Psoas muscle (tissue), 8 donors: ENCODE results near the gene SLC45A1. TPM values are rescaled to one million over a fixed set of nuclear protein-coding genes. Genes with fewer than 3 reads are reported as not detected.

Experiments used
- ATAC-seq, 4 donors: fragments of 200-7000 bp; cut with Tn5 transposase; one replicate each; pipeline ENCODE4 v1.9.1; 2020; ENCODE audit warnings: moderate library complexity in 3 of 4, mild to moderate bottlenecking in 2 of 4
- DNase-seq, 2 donors: peaks; one replicate each; pipeline ENCODE4 v3.0.0-alpha.2; 2020
- H3K27ac ChIP-seq: fragments of 200-600 bp; one replicate; pipeline ENCODE4 v1.8.0; 2022
- H3K27me3 ChIP-seq, 3 donors: fragments of 200-600 bp in 1 of 3; one replicate each; pipeline versions ENCODE4 v1.6.1 to v1.8.0; 2013 to 2022; ENCODE audit warnings: low read length in 2 of 3, mild to moderate bottlenecking in 2 of 3, moderate library complexity in 1 of 3; ENCODE audit not compliant: insufficient read depth in 3 of 3
- H3K36me3 ChIP-seq, 2 donors: fragments of 200-600 bp in 1 of 2; one replicate each; pipeline versions ENCODE4 v1.6.1 to v1.8.0; 2013 to 2022; ENCODE audit warnings: low read depth in 1 of 2, mild to moderate bottlenecking in 1 of 2, moderate library complexity in 1 of 2; ENCODE audit not compliant: insufficient read depth in 1 of 2
- H3K4me1 ChIP-seq: fragments of 200-600 bp; one replicate; pipeline ENCODE4 v1.8.0; 2022
- H3K4me3 ChIP-seq: fragments of 200-600 bp; one replicate; pipeline ENCODE4 v1.8.0; 2022; ENCODE audit warnings: mild to moderate bottlenecking
- H3K9me3 ChIP-seq: fragments of 200-600 bp; one replicate; pipeline ENCODE4 v1.8.0; 2022
- WGBS, 3 donors: extraction: QIAGEN DNeasy Blood & Tissue Kit; methylation state at CpG; one replicate each; pipeline versions ENCODE4 v1.1.6 to v1.1.7; 2013; 5-methylcytosine and 5-hydroxymethylcytosine counted together
- intact Hi-C, 2 donors: fragments of 100-400 bp; cut with DNase I; formaldehyde crosslinking; loops; one replicate each; pipeline versions ENCODE4 v1.11.0 to v1.14.2; 2022
- polyA plus RNA-seq, 3 donors: library from polyadenylated mRNA; stranded (reverse); fragments of 200-250 nt; gene quantifications; one replicate each; pipeline ENCODE4 v1.2.3, GENCODE V29; 2013
- total RNA-seq, 4 donors: library from RNA; stranded (reverse); fragmentation: NEBNext Ultra II Directional in 2 of 4; extraction: Animal tissue kit (Norgen Biotek cat#: 25700) in 2 of 4; gene quantifications; one replicate each; pipeline versions ENCODE4 v1.2.1 to v1.2.4, GENCODE V29; 2021 to 2023
- TF ChIP-seq, protein P1 (sequence below): fragments of 200-600 bp; IDR thresholded peaks from one replicate; pipeline ENCODE4 v1.8.0; 2022; ENCODE audit warnings: antibody characterized with exemption
- donor health status: healthy with polysubstance abuse.
- donor health status: DM: no; HTN: no; CAD: no; lungs with moderate emphysema.
- donor health status: Bipolar disorder and iron deficiency.
- donor health status: healthy.
- donor health status: DM: yes; HTN: yes; CAD: no.
- donor health status: DM: no; HTN: no; CAD: no.
- donor health status: DM: no; HTN: no; CAD: no.
- donor health status: DM: yes; HTN: yes; CAD: no.

Gene SLC45A1
- total and polyA plus RNA-seq, 7 donors = 0.44 to 1.4 (median 0.94) TPM

DNA sequence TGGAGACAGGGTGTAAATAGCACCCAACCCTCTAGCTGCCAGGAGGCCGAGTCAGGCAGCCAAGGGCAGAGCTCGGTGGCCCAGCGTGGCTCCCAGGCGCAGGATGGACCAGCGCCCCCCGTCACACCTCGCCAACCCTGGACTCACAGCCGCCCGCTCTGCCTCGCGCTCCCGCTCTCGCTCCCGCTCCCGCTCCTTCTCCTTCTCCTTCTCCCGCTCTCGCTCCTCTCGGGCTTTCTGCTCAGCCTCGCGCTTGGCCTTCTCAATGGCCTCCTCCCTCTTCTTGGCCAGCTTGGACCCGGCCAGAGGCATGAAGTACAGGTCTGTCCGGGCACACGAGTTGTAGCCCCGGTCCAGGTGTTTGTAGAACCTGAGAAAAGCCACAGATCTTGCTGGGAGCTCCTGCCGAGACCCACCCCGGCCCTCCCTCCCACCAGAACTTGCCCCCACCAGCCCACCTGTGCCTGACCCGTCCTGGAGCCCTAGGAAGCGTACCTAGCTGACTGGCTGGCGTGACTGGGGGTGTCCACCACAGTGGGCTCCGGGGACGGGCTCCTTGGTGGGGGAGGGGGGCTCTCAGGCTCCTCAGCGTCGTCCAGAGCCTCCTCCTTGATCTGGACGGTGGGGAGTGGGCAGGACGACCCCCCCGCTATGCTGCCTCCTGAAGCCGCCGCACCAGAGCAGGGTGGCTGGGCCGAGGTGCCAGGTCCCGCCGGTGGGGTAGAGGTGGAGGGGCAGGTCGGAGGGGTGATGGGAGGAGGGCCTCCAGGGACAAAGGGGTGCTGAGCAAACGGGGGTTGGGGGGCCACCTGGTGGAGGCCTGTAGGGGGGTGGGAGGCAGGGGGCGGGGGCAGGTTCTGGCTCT is 41.9 kb downstream of the SLC45A1 start:
- peaks cover 19% of the 10 kb centered on the region for H3K4me1 ChIP-seq
- WGBS, 3 donors = 85 to 92% (median 90%) methylated on average over 36 to 44 of the region's 44 CpGs

DNA sequence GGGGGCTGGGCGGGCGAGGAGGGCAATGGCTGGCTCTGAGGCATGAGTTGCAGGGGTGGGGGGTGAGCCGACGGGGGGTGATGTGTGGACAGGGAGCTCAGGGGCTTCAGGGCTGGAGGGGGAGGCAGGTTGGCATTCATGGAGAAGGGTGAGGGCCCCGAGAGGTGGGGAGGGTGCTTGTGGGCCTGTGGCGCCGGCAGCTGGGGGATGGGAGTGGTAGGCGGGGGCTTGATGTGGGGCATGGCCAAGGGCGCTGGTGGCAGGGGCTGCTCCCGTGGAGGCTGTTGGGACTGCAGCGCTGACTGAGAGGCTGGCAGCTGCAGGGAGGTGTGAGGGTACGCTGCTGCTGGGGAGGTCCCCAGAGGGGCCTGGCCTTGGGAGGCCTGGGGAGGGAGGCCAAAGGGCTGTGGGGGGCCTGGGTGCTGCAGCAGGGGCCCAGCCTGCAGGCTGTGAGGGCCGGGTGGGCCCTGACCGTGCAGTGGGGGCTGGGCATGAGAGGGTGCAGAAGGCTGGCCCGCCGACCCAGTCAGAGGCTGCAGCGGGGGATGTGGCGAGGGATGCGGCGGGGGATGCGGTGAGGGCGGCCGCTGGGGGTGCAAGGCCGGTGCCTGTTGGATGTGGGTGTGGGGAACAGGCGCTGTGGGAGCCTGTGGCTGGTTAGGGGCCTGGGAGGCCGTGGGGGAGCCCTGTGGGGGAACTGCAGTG is 42.7 kb downstream of the SLC45A1 start:
- H3K27me3 ChIP-seq = no peaks in the 10 kb centered on the region
- ATAC-seq (no peak), DNase-seq (peak in 1 of 2 donors; percentile 61)
- H3K9me3 ChIP-seq = no peaks in the 10 kb centered on the region
- no peak overlapping the region for H3K4me3 ChIP-seq
- peaks cover 27% of the 10 kb centered on the region for H3K4me1 ChIP-seq
- WGBS, 3 donors = 88 to 91% (median 90%) methylated on average over 21 to 26 of the region's 26 CpGs
- H3K27ac ChIP-seq = no peak overlapping the region
- intact Hi-C loops = no loop called here
- H3K36me3 ChIP-seq = peaks cover 6 to 85% of the 10 kb centered on the region in 2 donors
- TF ChIP-seq, protein P1, sequence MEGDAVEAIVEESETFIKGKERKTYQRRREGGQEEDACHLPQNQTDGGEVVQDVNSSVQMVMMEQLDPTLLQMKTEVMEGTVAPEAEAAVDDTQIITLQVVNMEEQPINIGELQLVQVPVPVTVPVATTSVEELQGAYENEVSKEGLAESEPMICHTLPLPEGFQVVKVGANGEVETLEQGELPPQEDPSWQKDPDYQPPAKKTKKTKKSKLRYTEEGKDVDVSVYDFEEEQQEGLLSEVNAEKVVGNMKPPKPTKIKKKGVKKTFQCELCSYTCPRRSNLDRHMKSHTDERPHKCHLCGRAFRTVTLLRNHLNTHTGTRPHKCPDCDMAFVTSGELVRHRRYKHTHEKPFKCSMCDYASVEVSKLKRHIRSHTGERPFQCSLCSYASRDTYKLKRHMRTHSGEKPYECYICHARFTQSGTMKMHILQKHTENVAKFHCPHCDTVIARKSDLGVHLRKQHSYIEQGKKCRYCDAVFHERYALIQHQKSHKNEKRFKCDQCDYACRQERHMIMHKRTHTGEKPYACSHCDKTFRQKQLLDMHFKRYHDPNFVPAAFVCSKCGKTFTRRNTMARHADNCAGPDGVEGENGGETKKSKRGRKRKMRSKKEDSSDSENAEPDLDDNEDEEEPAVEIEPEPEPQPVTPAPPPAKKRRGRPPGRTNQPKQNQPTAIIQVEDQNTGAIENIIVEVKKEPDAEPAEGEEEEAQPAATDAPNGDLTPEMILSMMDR = no peak

More for the DNA sequence above, 41.9 kb downstream of the SLC45A1 start:
- H3K9me3 ChIP-seq = no peaks in the 10 kb centered on the region
- no peak overlapping the region for H3K4me3 ChIP-seq
- peak overlapping the region; percentile 53 for H3K27ac ChIP-seq
- H3K36me3 ChIP-seq = peaks cover 6 to 90% of the 10 kb centered on the region in 2 donors
- intact Hi-C loops = no loop called here
- peak in 1 of 2 donors; percentile 61 for DNase-seq
- ATAC-seq = no peak
- no peaks in the 10 kb centered on the region for H3K27me3 ChIP-seq
- TF ChIP-seq, protein P1 = no peak

DNA sequence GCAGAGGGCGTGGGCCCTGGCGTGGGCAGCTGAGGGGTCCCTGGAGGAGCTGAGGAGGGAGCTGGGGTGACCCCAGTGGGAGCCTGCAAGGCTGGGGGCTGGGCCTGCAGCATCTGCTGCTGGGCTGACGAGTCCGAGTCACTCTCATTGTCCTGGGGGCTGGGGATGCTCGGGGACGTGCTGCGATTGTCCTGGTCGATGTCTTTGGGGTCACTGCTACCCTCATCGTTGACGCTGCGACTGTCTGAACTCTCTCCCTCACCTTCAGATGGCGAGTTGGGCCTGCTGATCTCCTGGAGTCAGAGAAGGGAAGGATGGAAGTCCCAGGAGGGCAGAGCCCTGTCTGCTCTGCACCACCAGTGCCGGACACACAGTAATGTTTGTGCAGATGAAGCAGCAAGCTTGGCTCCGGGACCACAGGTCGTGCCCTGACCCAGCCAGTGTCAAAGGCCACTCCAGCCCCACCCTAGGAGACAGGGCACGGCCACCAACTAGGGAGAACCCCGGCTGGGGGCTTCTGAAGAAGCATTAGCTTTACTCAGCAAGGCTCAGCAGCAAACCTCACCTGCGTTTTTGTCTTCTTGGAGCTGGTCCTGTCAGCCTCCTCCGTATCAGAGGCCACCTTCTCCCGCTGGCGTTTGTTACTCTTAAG is 43.4 kb downstream of the SLC45A1 start:
- Histone ChIP-seq H3K36me3 (peaks cover 6 to 78% of the 10 kb centered on the region in 2 donors), H3K4me3 (no peak overlapping the region), H3K4me1 (peaks cover 34% of the 10 kb centered on the region), H3K9me3 (no peaks in the 10 kb centered on the region), H3K27ac (no peak overlapping the region), H3K27me3 (no peaks in the 10 kb centered on the region)
- intact Hi-C loops = no loop called here
- 83 to 86% (median 85%) methylated on average over 21 of the region's 21 CpGs for WGBS, 3 donors
- ATAC-seq (no peak), DNase-seq (peak in 1 of 2 donors; percentile 46)
- TF ChIP-seq, protein P1 = no peak

DNA sequence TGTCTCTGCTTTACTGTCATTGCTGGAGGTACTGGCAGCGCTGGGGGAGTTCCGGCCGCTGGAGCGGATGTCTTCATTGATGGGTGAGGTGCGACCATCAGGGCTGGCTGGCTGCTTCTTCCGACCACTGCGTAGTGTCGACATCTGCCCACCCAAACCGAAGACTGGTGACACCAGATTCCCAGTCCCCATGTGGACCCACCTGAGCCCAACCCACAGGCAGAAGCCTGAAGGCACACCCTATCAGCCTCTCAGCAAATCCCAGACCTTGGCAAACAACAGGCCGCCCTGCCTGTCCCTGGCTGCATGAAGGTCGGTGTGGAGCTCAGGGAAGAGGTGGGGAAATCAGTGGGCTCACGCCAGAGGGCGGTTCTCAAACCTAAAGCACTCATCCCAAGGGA is 44.8 kb downstream of the SLC45A1 start:
- H3K9me3 ChIP-seq = no peaks in the 10 kb centered on the region
- H3K36me3 ChIP-seq = peaks cover 5 to 65% of the 10 kb centered on the region in 2 donors
- ATAC-seq (peak in 3 of 4 donors; percentile 23 to 42 (median 24)), DNase-seq (peak in 1 of 2 donors; percentile 71)
- H3K4me1 ChIP-seq = peaks cover 48% of the 10 kb centered on the region
- WGBS, 3 donors = 80 to 88% (median 85%) methylated on average over 13 of the region's 13 CpGs
- TF ChIP-seq, protein P1 = no peak
- peak overlapping the region; percentile 63 for H3K27ac ChIP-seq
- no peak overlapping the region for H3K4me3 ChIP-seq
- intact Hi-C loops = no loop called here
- no peaks in the 10 kb centered on the region for H3K27me3 ChIP-seq
